Activated CD8-positive, alpha-beta memory T cell treated with anti-CD3 and anti-CD28 coated beads for 48 hours (primary cell): ENCODE data around the gene FRMPD4.
"Not testable (repeated sequence)": the region's sequence is repeated elsewhere in the genome, so short reads cannot be mapped to it uniquely, and the experiment has no call there.

ENCODE experiments used
- DNase-seq, 3 experiments: peaks; one replicate each; pipeline ENCODE4 v3.0.0-alpha.2; 2020; ENCODE audit warnings: low read depth in 2 of 3, low spot score in 2 of 3

FRMPD4 gene

DNA sequence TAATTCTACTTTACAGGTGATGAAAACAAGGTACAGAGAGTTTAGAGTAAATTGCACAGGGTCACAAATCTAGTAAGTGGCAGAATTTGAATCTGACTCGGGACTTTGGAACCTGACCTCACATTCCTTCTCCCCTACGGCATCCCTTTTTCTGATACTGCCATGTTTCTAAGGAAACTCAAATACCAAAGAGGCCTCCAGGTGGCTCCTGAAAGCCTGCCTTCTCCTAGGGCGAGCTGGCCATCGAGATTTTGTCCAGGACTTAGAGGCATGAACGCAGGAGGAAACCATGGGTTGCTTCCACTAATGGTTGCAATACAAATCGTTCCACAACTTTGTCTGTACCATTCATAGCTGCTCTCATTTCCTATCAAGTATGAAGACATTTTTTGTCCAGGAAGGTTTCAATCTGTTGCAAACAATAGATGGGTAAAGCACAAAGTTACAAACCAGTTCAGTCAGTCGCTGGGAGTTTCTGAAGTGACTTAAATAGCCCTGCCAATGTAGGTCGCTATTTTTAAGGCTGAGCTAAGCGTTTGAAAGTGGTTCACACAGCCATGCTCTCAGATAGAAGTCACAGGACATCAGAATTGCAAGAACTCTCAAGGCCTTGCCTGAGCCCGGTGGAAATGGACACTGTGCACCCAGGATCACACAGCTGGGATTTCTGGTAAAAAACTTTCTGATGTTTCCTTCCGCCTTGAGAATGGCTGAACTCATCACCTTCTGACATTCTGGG lies 356.3 kb downstream of the FRMPD4 start:
- DNase-seq, result no peak

GRCh38 chrX:12496343-12496742 lies 358.1 kb downstream of the FRMPD4 start:
- no peak for DNase-seq

- no peak for DNase-seq
Observed at GRCh38 chrX:12497832-12498591, 359.7 kb downstream of the FRMPD4 start.

- DNase-seq, result no peak
Observed at GRCh38 chrX:12505127-12505526, 366.9 kb downstream of the FRMPD4 start.

DNA sequence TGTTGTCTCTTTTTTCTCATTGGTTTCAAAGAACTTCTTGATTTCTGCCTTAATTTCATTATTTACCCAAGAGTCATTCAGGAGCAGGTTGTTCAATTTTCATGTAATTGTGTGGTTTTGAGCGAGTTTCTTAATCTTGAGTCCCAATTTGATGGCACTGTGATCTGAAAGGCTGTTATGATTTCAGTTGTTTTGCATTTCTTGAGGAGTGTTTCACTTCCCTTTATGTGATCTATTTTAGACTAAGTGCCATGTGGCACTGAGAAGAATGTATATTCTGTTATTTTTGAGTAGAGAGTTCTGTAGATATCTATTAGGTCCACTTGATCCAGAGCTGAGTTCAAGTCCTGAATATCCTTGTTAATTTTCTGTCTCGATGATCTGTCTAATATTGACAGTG lies 377.1 kb downstream of the FRMPD4 start:
- DNase-seq, result not testable (repeated sequence)

DNA sequence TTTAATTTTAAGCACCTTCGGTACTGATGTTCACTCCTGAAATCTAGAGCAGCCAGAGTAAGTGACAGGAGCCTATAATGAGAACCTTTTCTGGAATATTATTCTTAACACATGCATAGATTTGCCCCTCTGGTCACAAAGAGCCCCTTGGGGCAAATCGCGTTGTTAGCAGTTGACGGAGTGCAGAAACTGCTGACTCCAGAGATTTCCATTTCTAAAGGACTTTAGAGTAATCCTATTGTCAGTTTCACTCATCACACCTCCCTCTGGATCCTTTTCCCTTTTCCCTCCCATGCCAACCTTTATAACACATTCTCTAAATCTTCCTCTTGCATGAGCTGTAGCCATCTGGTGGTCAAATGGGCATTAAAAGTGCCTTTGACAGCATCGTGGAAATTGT lies 388.0 kb downstream of the FRMPD4 start:
- DNase-seq, result no peak

GRCh38 chrX:12538096-12538495 lies 399.8 kb downstream of the FRMPD4 start:
- not testable (repeated sequence) for DNase-seq

- DNase-seq, result not testable (repeated sequence)
Observed at GRCh38 chrX:12542251-12542650, 404.0 kb downstream of the FRMPD4 start.

DNA sequence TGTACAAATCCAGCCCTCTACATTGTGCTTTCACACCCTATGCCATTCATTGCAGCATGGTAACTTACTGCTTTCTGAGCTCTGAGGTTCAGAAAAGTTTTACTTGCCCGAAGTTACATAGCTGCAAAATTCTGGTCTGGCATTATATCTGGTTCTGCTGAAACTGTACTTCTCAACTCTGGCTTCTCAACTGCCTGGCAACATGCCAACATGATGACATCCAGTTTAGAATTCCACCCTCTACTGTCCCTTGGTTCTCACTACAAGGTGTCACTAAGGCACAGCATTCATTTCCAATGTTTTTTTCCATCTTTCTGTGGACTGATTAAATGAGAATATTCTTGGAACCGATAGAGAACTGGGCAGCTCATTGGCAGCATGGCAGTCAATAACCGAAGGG lies 410.1 kb downstream of the FRMPD4 start:
- no peak for DNase-seq

GRCh38 chrX:12548746-12549145 lies 410.5 kb downstream of the FRMPD4 start:
- DNase-seq, result no peak

- no peak for DNase-seq
Observed at GRCh38 chrX:12554206-12554605, 415.9 kb downstream of the FRMPD4 start.

DNA sequence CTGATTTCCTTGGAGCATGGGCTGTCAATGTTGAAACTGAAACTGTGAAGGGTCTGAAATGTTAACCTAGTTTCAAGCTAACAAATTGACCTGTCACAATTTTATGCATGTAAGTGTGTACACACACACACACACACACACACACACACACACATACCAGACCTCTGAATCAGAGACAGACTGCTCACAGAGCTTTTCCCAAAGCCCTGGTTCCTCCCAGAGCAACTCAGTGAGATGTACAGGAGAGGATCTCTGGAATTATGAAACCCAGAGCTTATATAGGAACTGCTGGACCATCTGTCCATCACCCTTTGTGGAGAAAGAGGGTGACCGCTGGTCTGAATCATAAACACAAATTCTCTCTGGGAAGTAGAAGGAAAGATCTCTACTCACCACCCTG lies 424.8 kb downstream of the FRMPD4 start:
- DNase-seq, result no peak

DNA sequence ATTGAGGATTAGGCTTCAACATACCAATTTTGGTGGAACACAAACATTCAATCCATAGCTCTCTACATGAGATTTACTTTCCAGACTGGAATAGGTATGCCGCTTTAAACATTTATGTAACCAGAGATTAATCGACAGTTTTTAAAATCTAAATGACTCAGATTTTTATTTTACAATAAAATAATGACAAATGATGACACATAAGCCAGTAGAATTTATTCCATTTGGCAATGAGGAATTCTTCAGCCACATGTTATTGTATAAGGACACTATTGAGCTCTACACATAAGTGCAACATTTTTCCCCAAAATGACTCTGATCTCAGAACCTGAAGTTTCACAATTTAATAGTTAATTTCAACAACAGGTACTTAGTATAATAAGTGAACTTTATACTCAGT lies 425.9 kb downstream of the FRMPD4 start:
- DNase-seq, result no peak

DNA sequence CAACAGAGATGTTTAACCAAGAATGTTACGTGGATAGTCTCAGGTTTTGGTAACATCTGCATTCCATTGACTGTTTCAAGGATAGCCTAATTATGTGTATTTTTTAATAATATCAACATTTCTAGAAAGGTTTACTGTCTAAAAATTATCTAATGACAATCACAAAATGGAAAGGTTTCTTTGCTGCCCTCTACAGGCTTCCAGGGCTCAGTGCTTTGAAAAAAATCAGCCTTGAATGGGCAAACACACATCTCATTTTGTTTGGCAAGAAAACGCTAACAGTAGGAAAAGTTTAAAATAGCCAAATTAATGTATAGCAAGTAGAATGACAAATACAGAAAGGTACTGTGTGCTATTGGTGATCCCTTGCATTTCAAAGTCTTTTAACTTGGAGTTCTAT lies 429.6 kb downstream of the FRMPD4 start:
- DNase-seq, result no peak

GRCh38 chrX:12570859-12571501 lies 432.7 kb downstream of the FRMPD4 start:
- no peak for DNase-seq

DNA sequence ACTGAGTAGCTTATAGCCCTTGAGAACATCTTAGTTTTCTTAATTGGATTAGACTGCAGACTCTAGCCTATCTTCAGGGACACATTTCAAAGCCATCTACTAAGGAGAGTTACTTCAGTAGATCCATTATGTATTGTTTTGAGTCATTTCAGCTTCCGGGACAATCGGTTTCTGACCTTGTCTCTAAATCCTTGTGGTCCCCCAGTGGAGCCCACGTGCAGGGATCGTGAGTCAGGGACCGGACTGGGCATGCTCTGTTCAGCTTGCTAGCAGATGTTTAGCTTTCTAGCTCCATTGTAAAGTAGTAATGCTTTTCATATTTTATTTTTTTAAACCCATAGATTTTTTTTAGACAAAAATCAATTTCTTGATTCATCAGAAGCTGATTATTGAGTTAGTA lies 441.0 kb downstream of the FRMPD4 start:
- DNase-seq, result no peak

GRCh38 chrX:12580548-12580947 lies 442.3 kb downstream of the FRMPD4 start:
- DNase-seq, result no peak

- no peak for DNase-seq
Observed at GRCh38 chrX:12581546-12581945, 443.3 kb downstream of the FRMPD4 start.

- DNase-seq, result no peak
Observed at GRCh38 chrX:12582649-12583048, 444.4 kb downstream of the FRMPD4 start.

GRCh38 chrX:12583543-12583942 lies 445.3 kb downstream of the FRMPD4 start:
- DNase-seq, result no peak

- DNase-seq, result no peak
Observed at GRCh38 chrX:12595720-12596119, 457.4 kb downstream of the FRMPD4 start.

- no peak for DNase-seq
Observed at GRCh38 chrX:12610079-12610478, 471.8 kb downstream of the FRMPD4 start.
